ENCODE measurements around the gene CCL24. TPM values are rescaled to one million over a fixed set of nuclear protein-coding genes. Genes with fewer than 3 reads are reported as not detected.

The CCL24 gene
- polyA plus RNA-seq, 3 donors, result 1.2 TPM; not detected in 2

- Histone ChIP-seq H2AFZ (ENCODE audit: insufficient read depth, low read depth, low read length, poor library complexity, severe bottlenecking) (no peak overlapping the region), H3K79me2 (ENCODE audit: insufficient read depth, low read length) (no peaks in the 10 kb centered on the region), H3K9me3 (replicated peaks in 1 of 2; ENCODE audit: control insufficient read depth in 1 of 2, insufficient read depth in 1 of 2, low read length in 2 of 2) (no peaks in the 10 kb centered on the region), H3K4me1 (ENCODE audit: control insufficient read depth in 1 of 2, insufficient read depth in 2 of 2, low read length in 2 of 2) (peaks cover 14 to 15% of the 10 kb centered on the region in 2 donors), H3K36me3 (replicated peaks in 1 of 2; ENCODE audit: control insufficient read depth in 1 of 2, insufficient read depth in 2 of 2, low read length in 2 of 2) (no peaks in the 10 kb centered on the region), H3K27me3 (ENCODE audit: control insufficient read depth in 2 of 2, insufficient read depth in 2 of 2, low read length in 2 of 2) (no peaks in the 10 kb centered on the region), H3K4me2 (replicated peaks; ENCODE audit: extremely low read depth, low read length, poor library complexity, severe bottlenecking) (no peak overlapping the region), H3K27ac (ENCODE audit: low read depth in 1 of 2, low read length in 2 of 2) (no peak overlapping the region), H3K9ac (ENCODE audit: insufficient read depth, low read length, poor library complexity, severe bottlenecking) (no peak overlapping the region), H4K20me1 (ENCODE audit: insufficient read depth, low read length) (no peaks in the 10 kb centered on the region), H3K4me3 (replicated peaks in 1 of 3; ENCODE audit: low read depth in 2 of 3, low read length in 3 of 3) (no peak overlapping the region)
- peak overlapping the region in 1 of 7 donors; percentile 50 for H3K27ac Mint-ChIP-seq
- peaks cover 7 to 11% (median 11%) of the 10 kb centered on the region in 3 donors for H3K27me3 Mint-ChIP-seq (ENCODE audit: low read depth in 3 of 3)
- H3K9me3 Mint-ChIP-seq, result peaks cover 0 to 14% (median 2%) of the 10 kb centered on the region in 7 donors
- intact Hi-C loops (cut with micrococcal nuclease), result no loop called here
- H3K4me1 Mint-ChIP-seq, result peaks cover 13% of the 10 kb centered on the region
- H3K36me3 Mint-ChIP-seq, result no peaks in the 10 kb centered on the region
- DNase-seq, result no peak
- TF ChIP-seq CTCF (IDR thresholded peaks at IDR 0.05), result no peak
- 71% methylated on average over 7 of the region's 9 CpGs for WGBS (ENCODE audit: insufficient coverage)
- H3K4me3 Mint-ChIP-seq, result no peak overlapping the region
Observed at GRCh38 chr7:75823198-75823910, 9.7 kb upstream of the CCL24 start.

GRCh38 chr7:75820688-75821087, 7.1 kb upstream of the CCL24 start:
- no peak overlapping the region for H3K9ac ChIP-seq (ENCODE audit: insufficient read depth, low read length, poor library complexity, severe bottlenecking)
- H3K27me3 Mint-ChIP-seq (ENCODE audit: low read depth in 3 of 3), result peaks cover 6 to 12% (median 8%) of the 10 kb centered on the region in 3 donors
- H3K4me3 ChIP-seq (replicated peaks in 1 of 3; ENCODE audit: low read depth in 2 of 3, low read length in 3 of 3), result no peak overlapping the region
- H3K4me2 ChIP-seq (replicated peaks; ENCODE audit: extremely low read depth, low read length, poor library complexity, severe bottlenecking), result no peak overlapping the region
- no peak overlapping the region for H2AFZ ChIP-seq (ENCODE audit: insufficient read depth, low read depth, low read length, poor library complexity, severe bottlenecking)
- no peak overlapping the region for H3K27ac ChIP-seq (ENCODE audit: low read depth in 1 of 2, low read length in 2 of 2)
- no peak for TF ChIP-seq CTCF (IDR thresholded peaks at IDR 0.05)
- H3K36me3 ChIP-seq (replicated peaks in 1 of 2; ENCODE audit: control insufficient read depth in 1 of 2, insufficient read depth in 2 of 2, low read length in 2 of 2), result no peaks in the 10 kb centered on the region
- intact Hi-C loops (cut with micrococcal nuclease), result no loop called here
- peak overlapping the region in 1 of 2 donors; percentile 17 for H3K4me3 Mint-ChIP-seq
- H3K79me2 ChIP-seq (ENCODE audit: insufficient read depth, low read length), result no peaks in the 10 kb centered on the region
- H3K4me1 Mint-ChIP-seq, result peaks cover 26% of the 10 kb centered on the region
- no peak for DNase-seq
- H3K36me3 Mint-ChIP-seq, result no peaks in the 10 kb centered on the region
- no peaks in the 10 kb centered on the region for H4K20me1 ChIP-seq (ENCODE audit: insufficient read depth, low read length)
- peaks cover 0 to 14% (median 2%) of the 10 kb centered on the region in 7 donors for H3K9me3 Mint-ChIP-seq
- no peaks in the 10 kb centered on the region for H3K27me3 ChIP-seq (ENCODE audit: control insufficient read depth in 2 of 2, insufficient read depth in 2 of 2, low read length in 2 of 2)
- peak overlapping the region in 1 of 7 donors; percentile 57 for H3K27ac Mint-ChIP-seq
- peaks cover 24 to 32% of the 10 kb centered on the region in 2 donors for H3K4me1 ChIP-seq (ENCODE audit: control insufficient read depth in 1 of 2, insufficient read depth in 2 of 2, low read length in 2 of 2)
- no peaks in the 10 kb centered on the region for H3K9me3 ChIP-seq (replicated peaks in 1 of 2; ENCODE audit: control insufficient read depth in 1 of 2, insufficient read depth in 1 of 2, low read length in 2 of 2)
- WGBS (ENCODE audit: insufficient coverage), result no CpG with 5 or more reads among the region's 1 CpG

Data from CD14-positive monocyte (primary cell).